IPS DF 4.7 (cell line): Measurements from ENCODE around the gene RASGRF1.

Experiments used
- DNase-seq: peaks from one replicate; pipeline ENCODE4 v3.0.0-alpha.2; 2013; ENCODE audit warnings: low spot score; ENCODE audit errors: extremely low read depth

RASGRF1 gene

DNA sequence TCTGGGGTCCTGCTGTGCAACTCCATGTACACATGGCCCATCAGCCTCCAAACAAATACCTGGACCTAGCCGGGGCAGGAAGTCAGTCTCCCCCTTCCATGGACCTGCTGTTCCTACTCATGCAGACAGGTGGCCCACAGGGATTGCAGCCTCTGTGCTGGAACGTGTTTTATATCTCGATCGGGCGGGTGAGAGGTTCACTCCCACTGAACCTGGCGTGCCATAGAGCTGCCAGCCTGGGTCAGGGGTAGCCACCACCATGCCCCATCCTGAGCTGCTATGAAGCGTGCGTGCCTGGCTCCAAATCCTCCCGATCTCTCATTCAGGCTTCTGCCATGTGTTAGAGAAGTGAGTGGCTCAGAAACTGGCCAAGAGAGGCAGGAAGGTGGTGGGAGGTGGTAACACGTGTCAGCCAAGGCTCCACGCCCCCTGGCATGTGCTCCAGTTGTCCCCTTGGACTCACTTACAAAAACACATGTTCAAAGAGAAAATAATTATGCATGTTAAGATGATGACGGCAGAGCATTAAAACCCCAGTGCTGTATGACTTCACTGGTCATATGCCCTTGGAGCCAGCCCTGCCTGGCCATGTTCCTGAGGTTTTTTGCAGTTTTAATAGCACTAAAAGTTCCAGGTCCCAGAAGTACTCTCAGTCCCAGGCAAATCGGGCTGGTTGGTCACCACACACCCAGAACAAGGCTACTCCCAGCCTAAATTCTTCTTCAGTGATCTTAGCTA lies 176.4 kb downstream of the RASGRF1 start:
- DNase-seq: no peak

DNA sequence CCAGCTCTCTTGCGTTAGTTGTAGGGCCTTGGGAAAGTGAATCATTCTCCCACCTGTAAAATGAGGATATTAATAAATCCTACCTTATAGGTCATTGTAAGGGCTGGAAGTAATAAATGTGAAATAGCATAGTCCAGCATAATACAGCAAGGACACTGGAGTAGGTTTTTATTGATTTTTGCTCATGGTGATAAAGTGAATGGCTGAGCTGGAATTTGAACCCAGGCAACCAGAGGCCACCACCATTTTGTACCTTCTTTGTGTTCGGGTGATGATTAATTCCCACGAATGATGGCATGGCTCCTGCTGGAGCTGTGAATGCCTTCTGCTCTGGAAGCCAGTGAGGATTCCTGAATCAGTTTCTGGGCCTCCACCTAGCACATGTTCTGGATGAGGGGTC lies 177.6 kb downstream of the RASGRF1 start:
- no peak for DNase-seq

GRCh38 chr15:78912316-78912715 lies 178.3 kb downstream of the RASGRF1 start:
- no peak for DNase-seq

DNA sequence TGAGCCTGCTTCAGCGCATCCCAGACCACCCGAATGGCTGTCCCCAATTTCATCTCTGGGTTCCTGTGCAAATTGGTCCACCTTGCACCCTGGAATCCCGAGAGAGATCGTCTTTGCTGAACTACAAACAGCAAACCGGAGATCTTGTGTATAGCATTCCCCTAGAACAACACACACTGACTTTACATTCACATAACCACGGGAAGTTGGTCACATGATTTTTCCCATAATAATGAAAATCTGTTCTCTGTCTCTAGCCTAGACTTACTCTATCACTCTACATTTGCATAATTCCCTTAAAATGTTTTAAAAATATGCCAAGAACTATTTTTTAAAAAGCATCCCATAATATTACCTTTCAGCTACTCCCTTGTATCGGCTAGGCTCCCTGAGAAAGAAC lies 180.3 kb downstream of the RASGRF1 start:
- no peak for DNase-seq
